Measurements from ENCODE around the gene GTF2A1L. TPM values are rescaled to one million over a fixed set of nuclear protein-coding genes. Genes with fewer than 3 reads are reported as not detected.
A peak's percentile ranks its signal among the peaks of the same experiment; 100 is the strongest.
"Not testable (repeated sequence)": the region's sequence is repeated elsewhere in the genome, so short reads cannot be mapped to it uniquely, and the experiment has no call there.

Gene GTF2A1L
- total RNA-seq, 2 experiments from 2014 or later = not detected

GRCh38 chr2:48601349-48601748 lies 16.3 kb upstream of the GTF2A1L start:
- no peak for ATAC-seq

GRCh38 chr2:48605482-48606175 lies 12.0 kb upstream of the GTF2A1L start:
- Mint-ChIP-seq H3K4me1 (ENCODE audit: low read depth) (no peaks in the 10 kb centered on the region), H3K27ac (no peak overlapping the region), H3K4me3 (no peak overlapping the region), H3K9me3 (no peaks in the 10 kb centered on the region), H3K36me3 (ENCODE audit: low read depth) (no peaks in the 10 kb centered on the region), H3K27me3 (peaks cover 5% of the 10 kb centered on the region)
- no peak for ATAC-seq
- CTCF ChIA-PET = no interaction called here
- intact Hi-C loops (cut with micrococcal nuclease) = no loop called here
- TF ChIP-seq CTCF (IDR thresholded peaks at IDR 0.05) = no peak
- POLR2A ChIA-PET = no interaction called here
- no peak for DNase-seq

More at GRCh38 chr2:48601349-48601748, 16.3 kb upstream of the GTF2A1L start:
- intact Hi-C loops (cut with micrococcal nuclease) = no loop called here
- Mint-ChIP-seq H3K4me1 (ENCODE audit: low read depth) (no peaks in the 10 kb centered on the region), H3K27me3 (no peaks in the 10 kb centered on the region), H3K4me3 (no peak overlapping the region), H3K27ac (no peak overlapping the region), H3K36me3 (ENCODE audit: low read depth) (no peaks in the 10 kb centered on the region), H3K9me3 (no peaks in the 10 kb centered on the region)
- DNase-seq = peak; percentile 15
- ChIA-PET CTCF (interaction anchor here (1.1 to 2.0 kb wide), 2 partner anchors 11 to 115 kb away, joined by 3 to 10 read pairs; no protein-coding TSS in a partner anchor), POLR2A (no interaction called here)
- TF ChIP-seq CTCF (IDR thresholded peaks at IDR 0.05) = no peak

- intact Hi-C loops (cut with micrococcal nuclease) = no loop called here
- ChIA-PET CTCF (no interaction called here), POLR2A (no interaction called here)
- H3K36me3 Mint-ChIP-seq (ENCODE audit: low read depth) = no peaks in the 10 kb centered on the region
- TF ChIP-seq CTCF (IDR thresholded peaks at IDR 0.05) = no peak
- peaks cover 5% of the 10 kb centered on the region for H3K27me3 Mint-ChIP-seq
- H3K27ac Mint-ChIP-seq = no peak overlapping the region
- DNase-seq = no peak
- ATAC-seq = no peak
- no peak overlapping the region for H3K4me3 Mint-ChIP-seq
- H3K9me3 Mint-ChIP-seq = no peaks in the 10 kb centered on the region
- H3K4me1 Mint-ChIP-seq (ENCODE audit: low read depth) = no peaks in the 10 kb centered on the region
Measured at GRCh38 chr2:48607307-48608014, 10.2 kb upstream of the GTF2A1L start.

- Mint-ChIP-seq H3K4me1 (ENCODE audit: low read depth) (no peaks in the 10 kb centered on the region), H3K27ac (no peak overlapping the region), H3K9me3 (no peaks in the 10 kb centered on the region), H3K36me3 (ENCODE audit: low read depth) (no peaks in the 10 kb centered on the region), H3K27me3 (peaks cover 7% of the 10 kb centered on the region), H3K4me3 (no peak overlapping the region)
- intact Hi-C loops (cut with micrococcal nuclease) = no loop called here
- DNase-seq (no peak), ATAC-seq (no peak)
- ChIA-PET POLR2A (no interaction called here), CTCF (interaction anchor here (3.3 kb wide), 1 partner anchor 13 kb away, joined by 10 read pairs; no protein-coding TSS in a partner anchor)
- TF ChIP-seq CTCF (IDR thresholded peaks at IDR 0.05) = no peak
Measured at GRCh38 chr2:48613211-48613610, 4.4 kb upstream of the GTF2A1L start.

- CTCF ChIA-PET; H3K9me3 Mint-ChIP-seq; H3K4me1 Mint-ChIP-seq (ENCODE audit: low read depth); DNase-seq; H3K27ac Mint-ChIP-seq; ATAC-seq; H3K36me3 Mint-ChIP-seq (ENCODE audit: low read depth); H3K4me3 Mint-ChIP-seq; POLR2A ChIA-PET; intact Hi-C loops (cut with micrococcal nuclease); H3K27me3 Mint-ChIP-seq: not testable (repeated sequence)
Measured at GRCh38 chr2:48614581-48614980, 3.1 kb upstream of the GTF2A1L start.

All from activated CD8-positive, alpha-beta T cell treated with anti-CD3 and anti-CD28 coated beads for 36 hours (primary cell).